ENCODE data around the gene TEAD1. TPM values are rescaled to one million over a fixed set of nuclear protein-coding genes. Genes with fewer than 3 reads are reported as not detected.

The TEAD1 gene
- total and polyA plus RNA-seq, 7 experiments from 2014 or later = 0.02 to 0.22 (median 0.07) TPM; not detected in 4

GRCh38 chr11:12671370-12671769 lies 2.9 kb upstream of the TEAD1 start:
- no peak overlapping the region for H3K27ac Mint-ChIP-seq
- Histone ChIP-seq H3K4me1 (ENCODE audit: control insufficient read depth in 2 of 2, insufficient read depth in 2 of 2, low read length in 2 of 2) (peaks cover 5 to 6% of the 10 kb centered on the region in 2 donors), H3K36me3 (ENCODE audit: control insufficient read depth in 2 of 3, insufficient read depth in 3 of 3, low read length in 3 of 3) (no peaks in the 10 kb centered on the region), H3K9me3 (ENCODE audit: control insufficient read depth in 2 of 3, low read length in 3 of 3) (no peaks in the 10 kb centered on the region), H3K4me3 (ENCODE audit: low read length) (no peak overlapping the region), H3K27me3 (ENCODE audit: control insufficient read depth in 2 of 2, insufficient read depth in 2 of 2, low read length in 2 of 2) (peaks cover 5 to 39% of the 10 kb centered on the region in 2 donors), H3K27ac (ENCODE audit: low read depth, low read length) (no peak overlapping the region)
- ATAC-seq = no peak
- DNase-seq = no peak
- CTCF ChIA-PET = no interaction called here
- POLR2A ChIA-PET = no interaction called here
- peaks cover 6 to 24% (median 9%) of the 10 kb centered on the region in 7 donors for H3K4me1 Mint-ChIP-seq
- H3K9me3 Mint-ChIP-seq = peaks cover 0 to 30% (median 10%) of the 10 kb centered on the region in 11 donors
- H3K36me3 Mint-ChIP-seq = peaks cover 0 to 10% (median 0%) of the 10 kb centered on the region in 5 donors
- intact Hi-C loops (cut with micrococcal nuclease) = loop anchor here (5.0 to 10.0 kb wide), 3 partner anchors 337 to 793 kb away; partner anchors contain the start of genes BTBD10 (in 1 of the 2) and MICAL2 (in 1 of the 2)
- peak overlapping the region in 2 of 10 donors; percentile 18 to 53 for H3K4me3 Mint-ChIP-seq
- H3K27me3 Mint-ChIP-seq = peaks cover 63 to 76% (median 70%) of the 10 kb centered on the region in 5 donors

DNA sequence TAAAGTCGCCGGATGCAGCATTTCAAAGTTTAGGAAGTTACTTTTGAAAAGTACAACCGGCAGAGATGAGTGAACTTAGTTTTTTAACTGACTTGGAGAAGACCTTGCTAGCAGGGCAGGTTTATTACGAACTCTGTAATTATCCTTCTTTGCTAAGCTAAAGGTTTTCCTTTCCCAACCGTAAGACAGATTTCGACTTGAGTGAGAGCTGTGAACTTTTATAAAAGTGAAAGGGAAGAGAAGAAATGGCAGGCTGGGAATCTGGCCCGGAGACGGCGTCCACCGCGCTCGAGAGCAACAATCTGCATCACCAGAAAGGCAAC lies 659 bp upstream of the TEAD1 start:
- Mint-ChIP-seq H3K9me3 (peaks cover 0 to 37% (median 7%) of the 10 kb centered on the region in 11 donors), H3K4me1 (peaks cover 6 to 24% (median 9%) of the 10 kb centered on the region in 7 donors), H3K27me3 (peaks cover 70 to 80% (median 75%) of the 10 kb centered on the region in 5 donors), H3K4me3 (peak overlapping the region; percentile 74 to 91 (median 85)), H3K27ac (peak overlapping the region in 3 of 9 donors; percentile 29 to 77 (median 59)), H3K36me3 (peaks cover 0 to 10% (median 0%) of the 10 kb centered on the region in 5 donors)
- intact Hi-C loops (cut with micrococcal nuclease) = loop anchor here (2.0 to 10.0 kb wide), 4 partner anchors 141 to 791 kb away; partner anchors contain the start of genes BTBD10 (in 1 of the 2) and MICAL2 (in 1 of the 2)
- Histone ChIP-seq H3K4me3 (ENCODE audit: low read length) (peak overlapping the region; percentile 70), H3K27me3 (ENCODE audit: control insufficient read depth in 2 of 2, insufficient read depth in 2 of 2, low read length in 2 of 2) (peaks cover 5 to 50% of the 10 kb centered on the region in 2 donors), H3K4me1 (ENCODE audit: control insufficient read depth in 2 of 2, insufficient read depth in 2 of 2, low read length in 2 of 2) (peaks cover 5 to 6% of the 10 kb centered on the region in 2 donors), H3K36me3 (ENCODE audit: control insufficient read depth in 2 of 3, insufficient read depth in 3 of 3, low read length in 3 of 3) (no peaks in the 10 kb centered on the region), H3K9me3 (ENCODE audit: control insufficient read depth in 2 of 3, low read length in 3 of 3) (no peaks in the 10 kb centered on the region), H3K27ac (ENCODE audit: low read depth, low read length) (no peak overlapping the region)
- no peak for DNase-seq
- ATAC-seq = no peak
- CTCF ChIA-PET = no interaction called here
- POLR2A ChIA-PET = interaction anchor here (0.7 kb wide), 1 partner anchor 102 kb away, joined by 4 read pairs; no protein-coding TSS in a partner anchor

DNA sequence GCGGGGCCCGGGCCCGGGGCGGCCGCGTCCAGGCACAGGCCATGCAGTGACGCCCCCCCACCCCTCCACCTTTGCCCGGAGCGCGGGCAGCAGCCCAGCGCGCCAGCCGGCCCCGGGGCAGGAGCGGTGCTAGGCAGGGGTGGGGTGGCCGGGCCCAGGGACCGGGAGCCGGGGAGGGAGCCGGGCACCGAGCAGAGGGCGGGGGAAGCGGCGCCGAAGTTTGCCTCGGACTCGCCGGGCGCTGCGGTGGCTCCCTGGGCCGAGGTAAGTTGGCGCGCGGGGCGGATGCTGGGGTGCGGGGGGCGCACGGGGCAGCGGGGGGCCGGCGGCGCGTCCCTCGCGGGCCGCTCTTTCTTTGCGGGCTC lies 332 bp downstream of the TEAD1 start:
- H3K9me3 ChIP-seq (ENCODE audit: control insufficient read depth in 2 of 3, low read length in 3 of 3) = no peaks in the 10 kb centered on the region
- no peak overlapping the region for H3K4me3 ChIP-seq (ENCODE audit: low read length)
- ATAC-seq = peak; percentile 21
- peaks cover 6 to 24% (median 9%) of the 10 kb centered on the region in 7 donors for H3K4me1 Mint-ChIP-seq
- peaks cover 70 to 80% (median 75%) of the 10 kb centered on the region in 5 donors for H3K27me3 Mint-ChIP-seq
- DNase-seq = no peak
- peak overlapping the region in 1 of 10 donors; percentile 74 for H3K4me3 Mint-ChIP-seq
- intact Hi-C loops (cut with micrococcal nuclease) = loop anchor here (2.0 to 10.0 kb wide), 4 partner anchors 44 to 790 kb away; partner anchors contain the start of genes BTBD10 (in 1 of the 2) and MICAL2 (in 1 of the 2)
- peaks cover 0 to 4% (median 0%) of the 10 kb centered on the region in 5 donors for H3K36me3 Mint-ChIP-seq
- POLR2A ChIA-PET = no interaction called here
- H3K9me3 Mint-ChIP-seq = peaks cover 0 to 34% (median 2%) of the 10 kb centered on the region in 11 donors
- no peaks in the 10 kb centered on the region for H3K36me3 ChIP-seq (ENCODE audit: control insufficient read depth in 2 of 3, insufficient read depth in 3 of 3, low read length in 3 of 3)
- peaks cover 5 to 6% of the 10 kb centered on the region in 2 donors for H3K4me1 ChIP-seq (ENCODE audit: control insufficient read depth in 2 of 2, insufficient read depth in 2 of 2, low read length in 2 of 2)
- H3K27ac ChIP-seq (ENCODE audit: low read depth, low read length) = no peak overlapping the region
- CTCF ChIA-PET = no interaction called here
- H3K27me3 ChIP-seq (ENCODE audit: control insufficient read depth in 2 of 2, insufficient read depth in 2 of 2, low read length in 2 of 2) = peaks cover 5 to 50% of the 10 kb centered on the region in 2 donors
- no peak overlapping the region for H3K27ac Mint-ChIP-seq

GRCh38 chr11:12674936-12675696 lies 895 bp downstream of the TEAD1 start:
- peak overlapping the region; percentile 49 to 83 (median 70) for H3K4me3 Mint-ChIP-seq
- peaks cover 5 to 6% of the 10 kb centered on the region in 2 donors for H3K4me1 ChIP-seq (ENCODE audit: control insufficient read depth in 2 of 2, insufficient read depth in 2 of 2, low read length in 2 of 2)

GRCh38 chr11:12675951-12676711 lies 1.9 kb downstream of the TEAD1 start:
- Mint-ChIP-seq H3K27me3 (peaks cover 78 to 82% (median 79%) of the 10 kb centered on the region in 5 donors), H3K36me3 (peaks cover 0 to 4% (median 0%) of the 10 kb centered on the region in 5 donors), H3K4me1 (peaks cover 6 to 35% (median 20%) of the 10 kb centered on the region in 7 donors), H3K4me3 (peak overlapping the region; percentile 8 to 74 (median 52)), H3K27ac (peak overlapping the region in 1 of 9 donors; percentile 14), H3K9me3 (peaks cover 0 to 31% (median 2%) of the 10 kb centered on the region in 11 donors)
- CTCF ChIA-PET = no interaction called here
- intact Hi-C loops (cut with micrococcal nuclease) = loop anchor here (2.0 to 10.0 kb wide), 4 partner anchors 41 to 789 kb away; partner anchors contain the start of gene BTBD10 (in 1 of the 2)
- peaks cover 6 to 9% of the 10 kb centered on the region in 2 donors for H3K4me1 ChIP-seq (ENCODE audit: control insufficient read depth in 2 of 2, insufficient read depth in 2 of 2, low read length in 2 of 2)
- POLR2A ChIA-PET = no interaction called here
- H3K27ac ChIP-seq (ENCODE audit: low read depth, low read length) = no peak overlapping the region
- no peaks in the 10 kb centered on the region for H3K36me3 ChIP-seq (ENCODE audit: control insufficient read depth in 2 of 3, insufficient read depth in 3 of 3, low read length in 3 of 3)
- H3K4me3 ChIP-seq (ENCODE audit: low read length) = no peak overlapping the region
- peaks cover 5 to 50% of the 10 kb centered on the region in 2 donors for H3K27me3 ChIP-seq (ENCODE audit: control insufficient read depth in 2 of 2, insufficient read depth in 2 of 2, low read length in 2 of 2)
- H3K9me3 ChIP-seq (ENCODE audit: control insufficient read depth in 2 of 3, low read length in 3 of 3) = no peaks in the 10 kb centered on the region
- DNase-seq (peak in 1 of 9 donors; percentile 6), ATAC-seq (no peak)

More at GRCh38 chr11:12674936-12675696, 895 bp downstream of the TEAD1 start:
- ChIA-PET CTCF (no interaction called here), POLR2A (no interaction called here)
- H3K27me3 ChIP-seq (ENCODE audit: control insufficient read depth in 2 of 2, insufficient read depth in 2 of 2, low read length in 2 of 2) = peaks cover 5 to 53% of the 10 kb centered on the region in 2 donors
- Mint-ChIP-seq H3K9me3 (peaks cover 0 to 31% (median 2%) of the 10 kb centered on the region in 11 donors), H3K27me3 (peaks cover 74 to 80% (median 76%) of the 10 kb centered on the region in 5 donors), H3K36me3 (peaks cover 0 to 4% (median 0%) of the 10 kb centered on the region in 5 donors), H3K4me1 (peaks cover 6 to 26% (median 10%) of the 10 kb centered on the region in 7 donors), H3K27ac (peak overlapping the region in 3 of 9 donors; percentile 38 to 56 (median 51))
- H3K36me3 ChIP-seq (ENCODE audit: control insufficient read depth in 2 of 3, insufficient read depth in 3 of 3, low read length in 3 of 3) = no peaks in the 10 kb centered on the region
- no peak for ATAC-seq
- intact Hi-C loops (cut with micrococcal nuclease) = loop anchor here (2.0 to 10.0 kb wide), 5 partner anchors 42 to 790 kb away; partner anchors contain the start of genes BTBD10 (in 1 of the 2) and MICAL2 (in 1 of the 2)
- peak in 3 of 9 donors; percentile 20 to 23 (median 22) for DNase-seq
- H3K27ac ChIP-seq (ENCODE audit: low read depth, low read length) = no peak overlapping the region
- no peak overlapping the region for H3K4me3 ChIP-seq (ENCODE audit: low read length)
- H3K9me3 ChIP-seq (ENCODE audit: control insufficient read depth in 2 of 3, low read length in 3 of 3) = no peaks in the 10 kb centered on the region

GRCh38 chr11:12677131-12677530 lies 2.9 kb downstream of the TEAD1 start:
- peaks cover 0 to 4% (median 3%) of the 10 kb centered on the region in 5 donors for H3K36me3 Mint-ChIP-seq
- POLR2A ChIA-PET = no interaction called here
- Histone ChIP-seq H3K27me3 (ENCODE audit: control insufficient read depth in 2 of 2, insufficient read depth in 2 of 2, low read length in 2 of 2) (peaks cover 5 to 40% of the 10 kb centered on the region in 2 donors), H3K27ac (ENCODE audit: low read depth, low read length) (no peak overlapping the region), H3K4me3 (ENCODE audit: low read length) (no peak overlapping the region), H3K4me1 (ENCODE audit: control insufficient read depth in 2 of 2, insufficient read depth in 2 of 2, low read length in 2 of 2) (peaks cover 6 to 9% of the 10 kb centered on the region in 2 donors), H3K9me3 (ENCODE audit: control insufficient read depth in 2 of 3, low read length in 3 of 3) (no peaks in the 10 kb centered on the region), H3K36me3 (ENCODE audit: control insufficient read depth in 2 of 3, insufficient read depth in 3 of 3, low read length in 3 of 3) (no peaks in the 10 kb centered on the region)
- ATAC-seq = no peak
- peaks cover 6 to 30% (median 20%) of the 10 kb centered on the region in 7 donors for H3K4me1 Mint-ChIP-seq
- H3K9me3 Mint-ChIP-seq = peaks cover 0 to 31% (median 2%) of the 10 kb centered on the region in 11 donors
- CTCF ChIA-PET = no interaction called here
- H3K27ac Mint-ChIP-seq = no peak overlapping the region
- DNase-seq = no peak
- H3K4me3 Mint-ChIP-seq = no peak overlapping the region
- intact Hi-C loops (cut with micrococcal nuclease) = loop anchor here (5.0 to 10.0 kb wide), 3 partner anchors 40 to 788 kb away; partner anchors contain the start of gene BTBD10 (in 1 of the 2)
- peaks cover 77 to 82% (median 79%) of the 10 kb centered on the region in 5 donors for H3K27me3 Mint-ChIP-seq

Data from naive thymus-derived CD4-positive, alpha-beta T cell (primary cell).